Breast epithelium (tissue), 4 donors: ENCODE measurements around the gene KYNU. TPM values are rescaled to one million over a fixed set of nuclear protein-coding genes. Genes with fewer than 3 reads are reported as not detected.

Experiments
- DNase-seq, 2 donors: peaks; one replicate each; pipeline ENCODE4 v3.0.0-alpha.2; 2019; ENCODE audit warnings: low spot score in 2 of 2
- H3K27ac ChIP-seq, 2 donors: fragments of 200-600 bp; sonication (generic) in 1 of 2; one replicate each; pipeline ENCODE4 v1.5.1; 2016 to 2019; ENCODE audit warnings: mild to moderate bottlenecking in 1 of 2
- H3K27me3 ChIP-seq, 2 donors: fragments of 200-600 bp; sonication (generic) in 1 of 2; one replicate each; pipeline versions ENCODE4 v1.5.1 to v1.6.0; 2017 to 2019; ENCODE audit warnings: control low read depth in 1 of 2, mild to moderate bottlenecking in 1 of 2
- H3K36me3 ChIP-seq: fragments of 200-600 bp; one replicate; pipeline ENCODE4 v1.5.1; 2019
- H3K4me1 ChIP-seq, 2 donors: fragments of 200-600 bp; sonication (generic); one replicate each; pipeline ENCODE4 v1.5.1; 2016 to 2019; ENCODE audit warnings: control low read depth in 1 of 2
- H3K4me3 ChIP-seq, 3 donors: fragments of 200-600 bp; sonication (generic); 1 replicate in 2 of 3; 2 replicates in 1 of 3; pipeline ENCODE4 v1.5.1; 2016 to 2019; ENCODE audit warnings: mild to moderate bottlenecking in 3 of 3, moderate library complexity in 2 of 3
- H3K9me3 ChIP-seq, 2 donors: fragments of 200-600 bp; sonication (generic) in 1 of 2; one replicate each; pipeline ENCODE4 v1.5.1; 2016 to 2019; ENCODE audit warnings: control low read depth in 1 of 2
- CTCF ChIP-seq, 3 donors: fragments of 450-650 bp; IDR thresholded peaks; one replicate each; pipeline ENCODE4 v1.5.1; 2016 to 2017; ENCODE audit warnings: antibody characterized with exemption in 3 of 3, mild to moderate bottlenecking in 3 of 3, moderate library complexity in 3 of 3
- POLR2A ChIP-seq: fragments of 450-650 bp; IDR thresholded peaks from one replicate; pipeline ENCODE4 v1.6.1; 2016; ENCODE audit warnings: antibody characterized with exemption, mild to moderate bottlenecking, moderate library complexity
- POLR2AphosphoS5 ChIP-seq, 3 donors: sonication (generic); formaldehyde crosslinking; IDR thresholded peaks; one replicate each; pipeline ENCODE4 v1.6.1; 2017; ENCODE audit warnings: antibody characterized with exemption in 3 of 3
- intact Hi-C: fragments of 100-400 bp; cut with DNase I; formaldehyde crosslinking; loops from one replicate; pipeline ENCODE4 v1.15.1; 2023; ENCODE audit warnings: low total_unique reads
- total RNA-seq, 3 donors: library from RNA; depleted of rRNA; stranded (reverse); fragments of >200 nt; gene quantifications; one replicate each; pipeline ENCODE4 v1.1.0, GENCODE V29; 2016

The KYNU gene
- total RNA-seq, 3 donors from 2014 or later = 6.9 to 13.1 (median 11.7) TPM

- H3K4me1 ChIP-seq = no peaks in the 10 kb centered on the region
- no peaks in the 10 kb centered on the region for H3K9me3 ChIP-seq
- no peak overlapping the region for H3K4me3 ChIP-seq
- intact Hi-C loops = no loop called here
- H3K36me3 ChIP-seq = no peaks in the 10 kb centered on the region
- H3K27ac ChIP-seq = no peak overlapping the region
- H3K27me3 ChIP-seq = no peaks in the 10 kb centered on the region
- no peak for DNase-seq
- TF ChIP-seq POLR2AphosphoS5 (IDR thresholded peaks at IDR 0.05) (no peak), POLR2A (no peak), CTCF (IDR thresholded peaks at IDR 0.05) (no peak)
Measured at GRCh38 chr2:142933916-142934315, 56.5 kb downstream of the KYNU start.

- intact Hi-C loops = no loop called here
- DNase-seq = no peak
- TF ChIP-seq POLR2AphosphoS5 (IDR thresholded peaks at IDR 0.05) = no peak
- no peak for TF ChIP-seq CTCF (IDR thresholded peaks at IDR 0.05)
- TF ChIP-seq POLR2A = no peak
Measured at GRCh38 chr2:142935563-142936089, 58.2 kb downstream of the KYNU start.

GRCh38 chr2:142936629-142937028 lies 59.2 kb downstream of the KYNU start:
- Histone ChIP-seq H3K27ac (no peak overlapping the region), H3K27me3 (no peaks in the 10 kb centered on the region), H3K4me1 (no peaks in the 10 kb centered on the region), H3K4me3 (no peak overlapping the region), H3K9me3 (no peaks in the 10 kb centered on the region), H3K36me3 (no peaks in the 10 kb centered on the region)
- intact Hi-C loops = no loop called here
- TF ChIP-seq POLR2AphosphoS5 (IDR thresholded peaks at IDR 0.05) (no peak), POLR2A (no peak), CTCF (IDR thresholded peaks at IDR 0.05) (no peak)
- DNase-seq = no peak

More at GRCh38 chr2:142935563-142936089, 58.2 kb downstream of the KYNU start:
- no peak overlapping the region for H3K27ac ChIP-seq
- H3K9me3 ChIP-seq = no peaks in the 10 kb centered on the region
- H3K27me3 ChIP-seq = no peaks in the 10 kb centered on the region
- H3K4me3 ChIP-seq = no peak overlapping the region
- no peaks in the 10 kb centered on the region for H3K36me3 ChIP-seq
- H3K4me1 ChIP-seq = no peaks in the 10 kb centered on the region

GRCh38 chr2:142937347-142937746 lies 59.9 kb downstream of the KYNU start:
- H3K9me3 ChIP-seq = no peaks in the 10 kb centered on the region
- H3K27me3 ChIP-seq = no peaks in the 10 kb centered on the region
- intact Hi-C loops = no loop called here
- no peak for DNase-seq
- no peaks in the 10 kb centered on the region for H3K36me3 ChIP-seq
- H3K27ac ChIP-seq = no peak overlapping the region
- H3K4me1 ChIP-seq = no peaks in the 10 kb centered on the region
- TF ChIP-seq CTCF (IDR thresholded peaks at IDR 0.05) (no peak), POLR2A (no peak), POLR2AphosphoS5 (IDR thresholded peaks at IDR 0.05) (no peak)
- no peak overlapping the region for H3K4me3 ChIP-seq

GRCh38 chr2:142938240-142938639 lies 60.8 kb downstream of the KYNU start:
- TF ChIP-seq CTCF (IDR thresholded peaks at IDR 0.05) = no peak
- TF ChIP-seq POLR2A = no peak
- no peaks in the 10 kb centered on the region for H3K36me3 ChIP-seq
- DNase-seq = no peak
- no peak overlapping the region for H3K27ac ChIP-seq
- intact Hi-C loops = no loop called here
- no peaks in the 10 kb centered on the region for H3K4me1 ChIP-seq
- no peaks in the 10 kb centered on the region for H3K9me3 ChIP-seq
- H3K4me3 ChIP-seq = no peak overlapping the region
- no peaks in the 10 kb centered on the region for H3K27me3 ChIP-seq
